Adrenal gland (tissue), 5 donors: ENCODE data around the gene LGALS3BP.

Experiments
- POLR2A ChIP-seq, 2 donors: fragments of 450-650 bp; IDR thresholded peaks; one replicate each; pipeline ENCODE4 v1.6.1; 2017; ENCODE audit warnings: antibody characterized with exemption in 2 of 2, mild to moderate bottlenecking in 2 of 2, moderate library complexity in 1 of 2
- TF ChIP-seq, protein P1 (sequence below), 6 experiments: fragments of 450-650 bp in 4 of 6; fragments of 200-600 bp in 2 of 6; sonication (generic) in 1 of 6; IDR thresholded peaks; 1 replicate in 5 of 6; 2 replicates in 1 of 6; pipeline versions ENCODE4 v1.5.1 to v1.8.0; 2016 to 2021; ENCODE audit warnings: antibody characterized with exemption in 6 of 6, mild to moderate bottlenecking in 2 of 6, moderate library complexity in 1 of 6
- donor health status: DM: no; HTN: no; CAD: no.

DNA sequence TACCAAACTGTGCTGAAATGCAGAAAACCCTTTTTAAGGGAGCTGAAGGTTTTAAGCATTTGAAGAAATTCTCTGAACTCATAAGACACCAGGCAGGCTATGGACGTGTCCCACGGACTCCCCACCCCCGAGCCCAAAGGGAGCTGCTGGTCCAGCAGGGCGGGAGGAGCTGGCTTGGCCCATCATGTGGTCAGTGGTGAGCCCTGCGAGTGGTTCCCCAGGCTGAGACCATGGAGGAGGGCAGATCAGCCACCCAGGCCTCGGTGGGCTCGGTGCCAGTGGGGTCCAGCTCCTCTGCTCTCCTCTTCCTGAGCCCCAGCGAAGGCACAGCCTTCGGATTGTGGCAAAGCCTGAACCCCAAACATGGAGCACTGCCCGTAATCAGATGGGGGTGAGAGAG lies 27.0 kb downstream of the LGALS3BP start:
- TF ChIP-seq, protein P1, sequence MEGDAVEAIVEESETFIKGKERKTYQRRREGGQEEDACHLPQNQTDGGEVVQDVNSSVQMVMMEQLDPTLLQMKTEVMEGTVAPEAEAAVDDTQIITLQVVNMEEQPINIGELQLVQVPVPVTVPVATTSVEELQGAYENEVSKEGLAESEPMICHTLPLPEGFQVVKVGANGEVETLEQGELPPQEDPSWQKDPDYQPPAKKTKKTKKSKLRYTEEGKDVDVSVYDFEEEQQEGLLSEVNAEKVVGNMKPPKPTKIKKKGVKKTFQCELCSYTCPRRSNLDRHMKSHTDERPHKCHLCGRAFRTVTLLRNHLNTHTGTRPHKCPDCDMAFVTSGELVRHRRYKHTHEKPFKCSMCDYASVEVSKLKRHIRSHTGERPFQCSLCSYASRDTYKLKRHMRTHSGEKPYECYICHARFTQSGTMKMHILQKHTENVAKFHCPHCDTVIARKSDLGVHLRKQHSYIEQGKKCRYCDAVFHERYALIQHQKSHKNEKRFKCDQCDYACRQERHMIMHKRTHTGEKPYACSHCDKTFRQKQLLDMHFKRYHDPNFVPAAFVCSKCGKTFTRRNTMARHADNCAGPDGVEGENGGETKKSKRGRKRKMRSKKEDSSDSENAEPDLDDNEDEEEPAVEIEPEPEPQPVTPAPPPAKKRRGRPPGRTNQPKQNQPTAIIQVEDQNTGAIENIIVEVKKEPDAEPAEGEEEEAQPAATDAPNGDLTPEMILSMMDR (IDR thresholded peaks at IDR 0.05) = no peak
- TF ChIP-seq POLR2A (IDR thresholded peaks at IDR 0.05) = no peak
